NT2/D1 (cell line): ENCODE measurements around the gene PRSS56.

Experiments used
- DNase-seq: peaks from one replicate; pipeline ENCODE4 v3.0.0-alpha.2; 2011; ENCODE audit warnings: low read depth, low spot score
- H3K27me3 ChIP-seq: 2 replicates; pipeline ENCODE4 v1.6.0; 2011; ENCODE audit warnings: mild to moderate bottlenecking; ENCODE audit not compliant: insufficient read length, insufficient read depth
- H3K36me3 ChIP-seq: 2 replicates; pipeline ENCODE4 v1.6.1; 2011; ENCODE audit warnings: mild to moderate bottlenecking, low read length, mixed read lengths; ENCODE audit not compliant: insufficient read depth, insufficient read length
- H3K4me1 ChIP-seq: 2 replicates; pipeline ENCODE4 v1.5.1; 2011; ENCODE audit not compliant: insufficient read depth, insufficient read length
- H3K4me3 ChIP-seq: 2 replicates; pipeline ENCODE4 v1.5.1; 2011; ENCODE audit warnings: low read depth; ENCODE audit not compliant: insufficient read length
- H3K9ac ChIP-seq: 2 replicates; pipeline ENCODE4 v1.6.0; 2011; ENCODE audit warnings: low read depth; ENCODE audit not compliant: insufficient read length
- H3K9me3 ChIP-seq: 2 replicates; pipeline ENCODE4 v1.5.1; 2011; ENCODE audit warnings: mild to moderate bottlenecking, low read length; ENCODE audit not compliant: insufficient read depth
- SUZ12 ChIP-seq: IDR thresholded peaks from 2 replicates; pipeline ENCODE4 v1.6.1; 2011; ENCODE audit not compliant: insufficient read length, insufficient read depth; ENCODE audit errors: extremely low read depth
- YY1 ChIP-seq: IDR thresholded peaks from 2 replicates; pipeline ENCODE4 v1.6.1; 2011; ENCODE audit not compliant: insufficient read length, insufficient read depth
- ZNF274 ChIP-seq: IDR thresholded peaks from 2 replicates; pipeline ENCODE4 v1.6.1; 2011; ENCODE audit warnings: mild to moderate bottlenecking, low read depth, low read length

Gene PRSS56

GRCh38 chr2:232479341-232480200 is 40.6 kb upstream of the PRSS56 start:
- H3K4me3 ChIP-seq: no peak overlapping the region
- H3K36me3 ChIP-seq: no peaks in the 10 kb centered on the region
- no peaks in the 10 kb centered on the region for H3K9me3 ChIP-seq
- peaks cover 27% of the 10 kb centered on the region for H3K27me3 ChIP-seq
- peaks cover 3% of the 10 kb centered on the region for H3K4me1 ChIP-seq
- TF ChIP-seq SUZ12 (no peak), YY1 (no peak), ZNF274 (no peak)
- no peak overlapping the region for H3K9ac ChIP-seq
- DNase-seq: no peak

- H3K4me1 ChIP-seq: peaks cover 6% of the 10 kb centered on the region
- no peaks in the 10 kb centered on the region for H3K36me3 ChIP-seq
- no peak overlapping the region for H3K4me3 ChIP-seq
- H3K9me3 ChIP-seq: no peaks in the 10 kb centered on the region
- TF ChIP-seq SUZ12 (no peak), YY1 (no peak), ZNF274 (no peak)
- no peak overlapping the region for H3K9ac ChIP-seq
- no peak for DNase-seq
- peaks cover 36% of the 10 kb centered on the region for H3K27me3 ChIP-seq
Observed at GRCh38 chr2:232480201-232481190, 39.7 kb upstream of the PRSS56 start.

DNA sequence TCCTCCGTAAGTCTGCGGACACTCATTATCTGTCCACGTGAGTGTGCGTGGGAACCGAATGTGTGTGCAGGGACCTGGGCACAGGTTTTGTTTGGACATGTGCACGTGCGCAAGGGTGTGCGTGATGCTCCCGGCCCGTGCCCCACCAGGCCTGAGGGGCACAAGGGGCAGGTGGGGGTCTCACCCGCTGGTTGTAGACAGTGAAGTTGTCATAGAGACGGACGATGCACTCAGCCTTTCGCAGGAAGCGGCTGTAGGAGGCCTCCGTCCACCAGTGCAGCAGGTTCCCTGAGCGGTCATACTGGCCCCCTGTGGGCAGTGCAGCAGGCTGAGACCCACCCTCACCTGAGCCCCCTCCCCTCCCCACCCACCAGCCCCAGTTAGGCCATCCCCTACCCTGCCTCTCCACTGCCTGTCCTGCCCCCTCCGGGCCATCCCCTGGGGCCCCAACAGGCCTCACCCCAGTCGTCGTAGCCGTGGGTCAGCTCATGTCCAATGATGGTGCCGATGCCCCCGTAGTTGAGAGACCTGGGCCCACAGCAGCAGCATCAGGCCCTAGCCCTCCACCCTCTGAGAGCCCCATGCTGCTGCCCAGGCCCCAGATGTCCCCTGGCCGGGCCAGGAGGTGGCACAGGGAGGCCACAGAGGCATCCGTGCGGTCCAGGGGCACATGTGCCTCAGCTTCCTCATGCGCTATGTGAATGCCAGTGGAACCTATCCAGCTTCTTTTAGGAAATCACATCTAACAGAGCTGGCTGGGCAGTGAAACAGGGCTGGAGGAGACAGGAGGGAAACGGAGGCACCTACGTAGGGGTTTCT is 38.7 kb upstream of the PRSS56 start:
- Histone ChIP-seq H3K9ac (no peak overlapping the region), H3K9me3 (no peaks in the 10 kb centered on the region), H3K4me1 (peaks cover 8% of the 10 kb centered on the region), H3K4me3 (no peak overlapping the region), H3K36me3 (no peaks in the 10 kb centered on the region), H3K27me3 (peaks cover 47% of the 10 kb centered on the region)
- TF ChIP-seq ZNF274 (no peak), SUZ12 (no peak), YY1 (no peak)
- no peak for DNase-seq

DNA sequence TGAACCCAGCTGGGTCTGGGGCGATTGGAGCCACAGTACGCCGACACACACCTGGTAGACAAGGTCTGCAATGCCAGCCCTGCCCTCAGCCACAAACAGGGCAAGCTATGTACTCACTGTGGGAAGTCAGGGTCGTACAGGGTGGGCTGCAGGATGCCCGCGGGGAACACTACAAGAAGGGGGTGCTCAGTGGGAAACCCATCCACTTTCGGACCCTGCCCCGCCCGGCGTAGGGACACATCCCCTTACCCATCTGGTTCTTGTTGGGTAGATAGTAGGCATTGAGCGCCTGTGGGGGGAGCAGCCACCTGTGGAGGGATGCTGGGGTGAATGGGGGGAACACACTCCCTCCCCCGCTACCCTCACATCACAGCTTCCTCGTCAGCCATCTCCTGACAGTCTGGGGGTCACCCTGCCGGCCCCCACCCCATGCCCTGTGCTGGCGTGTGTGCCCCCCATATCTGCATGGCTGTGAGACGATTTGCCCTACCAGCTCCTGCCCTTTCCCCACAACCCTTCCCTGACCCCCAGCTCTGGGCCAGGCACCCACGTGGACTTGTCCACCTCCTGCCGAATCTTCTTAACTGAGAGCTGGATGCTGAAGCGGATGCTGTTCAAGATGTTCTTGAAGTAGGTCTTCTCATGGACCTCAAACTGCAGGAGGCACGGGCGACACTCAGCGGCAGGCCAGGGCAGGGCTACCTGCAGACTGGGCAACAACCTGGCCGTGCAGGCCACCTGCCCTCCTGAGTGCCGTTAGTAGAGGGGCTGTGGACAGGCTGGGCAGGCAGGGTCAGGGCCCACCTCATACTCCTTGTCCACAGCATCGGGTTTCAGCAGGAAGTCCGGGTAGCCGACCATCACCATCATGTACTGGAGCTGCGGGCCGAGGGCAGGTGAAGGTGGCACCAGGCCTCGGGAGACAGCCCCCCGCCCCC is 37.6 kb upstream of the PRSS56 start:
- no peaks in the 10 kb centered on the region for H3K36me3 ChIP-seq
- no peak overlapping the region for H3K9ac ChIP-seq
- peaks cover 57% of the 10 kb centered on the region for H3K27me3 ChIP-seq
- H3K4me1 ChIP-seq: peaks cover 13% of the 10 kb centered on the region
- H3K4me3 ChIP-seq: no peak overlapping the region
- DNase-seq: no peak
- TF ChIP-seq YY1 (no peak), SUZ12 (no peak), ZNF274 (no peak)
- H3K9me3 ChIP-seq: no peaks in the 10 kb centered on the region

GRCh38 chr2:232483311-232483922 is 36.8 kb upstream of the PRSS56 start:
- no peak for TF ChIP-seq ZNF274
- DNase-seq: no peak
- Histone ChIP-seq H3K9me3 (no peaks in the 10 kb centered on the region), H3K9ac (no peak overlapping the region), H3K4me1 (peaks cover 16% of the 10 kb centered on the region), H3K4me3 (no peak overlapping the region), H3K27me3 (peaks cover 65% of the 10 kb centered on the region), H3K36me3 (no peaks in the 10 kb centered on the region)
